HepG2 (cell line): Measurements from ENCODE around the gene ATP4B. TPM values are rescaled to one million over a fixed set of nuclear protein-coding genes. Genes with fewer than 3 reads are reported as not detected.

Experiments
- ATAC-seq: fragments of 200-7000 bp; cut with Tn5 transposase; 3 replicates; pipeline ENCODE4 v1.9.1; 2020; ENCODE audit warnings: mild to moderate bottlenecking, moderate library complexity
- BruUV-seq: library from RNA; stranded (reverse); fragments of 400-500 nt; replicated peaks from 2 replicates; lab custom pipeline; 2021; lab: Mats Ljungman, UMichigan
- CTCF ChIA-PET: fragments of 300-600 bp; formaldehyde crosslinking; extraction: SDS; loops from one replicate; lab custom pipeline; 2021; ENCODE audit warnings: low total read pairs, inconsistent platforms, low intra/inter-chr PET ratio; lab: Yijun Ruan, JAX
- POLR2A ChIA-PET: fragments of 350-600 bp; sonication (Branson Sonifier 250); formaldehyde crosslinking; loops from one replicate; lab custom pipeline; 2020; ENCODE audit warnings: antibody characterized with exemption, inconsistent platforms; lab: Yijun Ruan, JAX
- DNase-seq: peaks from one replicate; pipeline ENCODE4 v3.0.0-alpha.2; 2015; ENCODE audit warnings: low spot score
- FAIRE-seq: peaks from 3 replicates; lab custom pipeline; 2011; peaks lifted over from hg19 to GRCh38; lab: Jason Lieb, UNC
- H2AFZ ChIP-seq: one replicate; pipeline ENCODE4 v1.6.1; 2011; ENCODE audit warnings: low read length, inconsistent platforms
- H3K27ac ChIP-seq: fragments of 300-600 bp; 3 replicates; pipeline ENCODE4 v1.8.0; 2011; ENCODE audit warnings: mixed run types, mild to moderate bottlenecking, mixed read lengths, low read length, inconsistent platforms; ENCODE audit not compliant: insufficient read depth; ENCODE audit errors: extremely low read length
- H3K27me3 ChIP-seq, 2 experiments: fragments of 200-600 bp in 1 of 2; 2 replicates in 1 of 2; 3 replicates in 1 of 2; pipeline versions ENCODE4 v1.6.0 to v1.8.0; 2011; ENCODE audit warnings: low read length in 2 of 2, mild to moderate bottlenecking in 2 of 2, moderate library complexity in 2 of 2, inconsistent platforms in 1 of 2; ENCODE audit not compliant: insufficient read depth in 2 of 2, control insufficient read depth in 1 of 2
- H3K36me3 ChIP-seq, 2 experiments: fragments of 200-600 bp in 1 of 2; replicated peaks in 1 of 2; 2 replicates in 1 of 2; 3 replicates in 1 of 2; pipeline versions ENCODE4 v1.5.1 to v1.8.0; 2011; ENCODE audit warnings: low read length in 2 of 2, inconsistent platforms in 1 of 2; ENCODE audit not compliant: insufficient read depth in 2 of 2, control insufficient read depth in 1 of 2
- H3K4me1 ChIP-seq: 2 replicates; pipeline ENCODE4 v1.5.1; 2012; ENCODE audit warnings: low read length, inconsistent platforms; ENCODE audit not compliant: insufficient read depth
- H3K4me2 ChIP-seq: 2 replicates; pipeline ENCODE4 v1.6.0; 2011; ENCODE audit warnings: low read depth, low read length, inconsistent platforms
- H3K4me3 ChIP-seq, 3 experiments: fragments of 200-600 bp in 1 of 3; sonication (generic), shearing (Covaris generic) in 1 of 3; replicated peaks in 1 of 3; 2 replicates each; pipeline ENCODE4 v1.5.1; 2011 to 2016; ENCODE audit warnings: low read length in 3 of 3, inconsistent platforms in 2 of 3, low read depth in 2 of 3, mild to moderate bottlenecking in 2 of 3, control low read depth in 1 of 3, mixed read lengths in 1 of 3; ENCODE audit not compliant: insufficient read depth in 1 of 3
- H3K79me2 ChIP-seq: one replicate; pipeline ENCODE4 v1.6.1; 2011; ENCODE audit warnings: low read length, inconsistent platforms; ENCODE audit not compliant: insufficient read depth
- H3K9ac ChIP-seq: 2 replicates; pipeline ENCODE4 v1.6.0; 2011; ENCODE audit warnings: mild to moderate bottlenecking, low read depth, low read length, inconsistent platforms; ENCODE audit not compliant: insufficient read depth
- H3K9me3 ChIP-seq: 2 replicates; pipeline ENCODE4 v1.5.1; 2012; ENCODE audit warnings: mild to moderate bottlenecking, low read length
- H4K20me1 ChIP-seq: 2 replicates; pipeline ENCODE4 v1.6.0; 2011; ENCODE audit warnings: inconsistent platforms, mild to moderate bottlenecking, low read length, moderate library complexity; ENCODE audit not compliant: insufficient read depth
- SP2 ChIP-seq: sonication (generic); formaldehyde crosslinking; IDR thresholded peaks from 2 replicates; pipeline ENCODE4 v1.5.1; 2020; ENCODE audit warnings: mild to moderate bottlenecking, missing genetic modification reagents
- ZNF431 ChIP-seq: sonication (generic); formaldehyde crosslinking; IDR thresholded peaks from 2 replicates; pipeline ENCODE4 v1.9.0; 2022; ENCODE audit warnings: missing genetic modification reagents, low read depth, mild to moderate bottlenecking, borderline replicate concordance
- ZNF737 ChIP-seq: sonication (generic); formaldehyde crosslinking; IDR thresholded peaks from 2 replicates; pipeline ENCODE4 v1.5.0; 2020; ENCODE audit warnings: missing genetic modification reagents, mild to moderate bottlenecking, borderline replicate concordance
- WGBS: methylation state at CpG from one replicate; pipeline ENCODE4 v1.1.6; 2017; ENCODE audit warnings: low lambda C conversion rate; 5-methylcytosine and 5-hydroxymethylcytosine counted together
- in situ Hi-C: cut with HindIII; loops from 2 replicates; pipeline ENCODE4 v1.10.0; 2017; ENCODE audit warnings: low pct_unique_long_range_greater_than_20kb; ENCODE audit not compliant: extremely low pct_ligation_motif_present
- intact Hi-C: fragments of 100-400 bp; cut with micrococcal nuclease; formaldehyde crosslinking; loops from one replicate; pipeline ENCODE4 v1.10.0; 2022; ENCODE audit not compliant: unreplicated experiment
- polyA plus RNA-seq, 8 experiments: library from polyadenylated mRNA; depleted of rRNA in 3 of 8; stranded (reverse) in 7 of 8; unstranded in 1 of 8; fragments of >200 nt; fragmentation: Illumina TruSeq in 4 of 8; extraction: Trizol in 4 of 8; gene quantifications; 2 replicates each; pipeline versions ENCODE4 v1.2.1 to v1.2.3, GENCODE V29; 2011 to 2016; ENCODE audit warnings: low read depth in 4 of 8, missing spikeins in 1 of 8, mixed read lengths in 1 of 8; ENCODE audit not compliant: insufficient read depth in 1 of 8
- total RNA-seq, 5 experiments: library from RNA; depleted of rRNA; stranded (reverse); fragments of >200 nt; fragmentation: Illumina TruSeq; extraction: Trizol; gene quantifications; 2 replicates each; pipeline ENCODE4 v1.2.3, GENCODE V29; 2016; ENCODE audit warnings: low read depth in 1 of 5
- TF ChIP-seq, protein P1 (sequence below): fragments of 450-650 bp; IDR thresholded peaks from 2 replicates; pipeline ENCODE4 v1.6.1; 2016
- TF ChIP-seq, protein P2 (sequence below): sonication (generic); formaldehyde crosslinking; IDR thresholded peaks from 2 replicates; pipeline ENCODE4 v1.8.0; 2022; ENCODE audit warnings: mild to moderate bottlenecking, missing genetic modification reagents, moderate library complexity
- TF ChIP-seq, protein P3 (sequence below): sonication (generic); formaldehyde crosslinking; IDR thresholded peaks from 2 replicates; pipeline ENCODE4 v1.4.0; 2020; ENCODE audit warnings: missing genetic modification reagents

The ATP4B gene
- total and polyA plus RNA-seq, 2 of the 13 experiments (the other 11 are each of a cell fraction or from before 2014, with no cell fraction given), result not detected

DNA sequence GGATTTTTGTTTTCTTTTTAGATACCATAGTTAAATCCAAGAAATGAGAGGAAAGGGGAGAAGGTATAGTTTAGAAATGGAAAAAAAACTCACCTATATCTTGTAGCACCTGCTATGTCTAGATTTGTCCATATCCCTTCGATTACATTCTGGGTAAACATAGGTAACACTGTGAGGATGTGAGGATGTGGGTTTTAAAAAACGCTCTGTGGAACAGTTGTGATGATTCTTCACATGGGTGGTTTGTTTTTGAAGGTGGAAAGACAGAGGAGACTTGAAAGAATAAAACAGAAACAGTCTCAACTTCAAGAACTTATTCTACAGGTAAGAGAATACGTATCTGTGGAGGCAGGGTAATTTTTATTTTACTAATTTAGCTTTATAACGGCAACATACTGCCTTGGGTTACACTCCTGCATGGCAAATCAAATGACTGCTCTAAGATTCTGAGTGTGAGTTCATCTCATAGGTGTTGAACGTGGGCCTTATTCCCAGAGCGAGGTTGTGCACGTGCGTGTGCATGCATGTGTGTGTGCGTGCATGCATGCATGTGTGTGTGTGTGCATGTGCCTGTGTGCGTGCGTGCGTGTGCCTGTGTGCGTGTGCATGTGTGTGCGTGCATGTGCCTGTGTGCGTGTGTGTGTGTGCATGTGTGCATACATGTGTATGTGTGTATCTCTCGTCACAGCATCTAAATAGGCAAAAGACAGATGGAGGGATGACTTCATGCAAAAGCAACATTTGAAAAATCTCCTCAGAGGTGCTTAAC lies 23.5 kb downstream of the ATP4B start:
- no peak for ATAC-seq
- CTCF ChIA-PET, result no interaction called here
- FAIRE-seq, result no peak
- 0 out of 2 replicates have a peak, but pooled peaks cover 3% of the 10 kb centered on the region for H4K20me1 ChIP-seq
- no peak overlapping the region for H3K4me3 ChIP-seq
- in situ Hi-C loops, result no loop called here
- no peak overlapping the region for H2AFZ ChIP-seq
- no peak overlapping the region for H3K9ac ChIP-seq
- no TSS peak for BruUV-seq
- no peak overlapping the region for H3K4me2 ChIP-seq
- no peak overlapping the region for H3K27ac ChIP-seq
- over 99% methylated on average over 16 of the region's 16 CpGs for WGBS
- H3K4me1 ChIP-seq, result no peaks in the 10 kb centered on the region
- TF ChIP-seq ZNF737 (CRISPR knock-in tag), result no peak
- TF ChIP-seq, protein P1, sequence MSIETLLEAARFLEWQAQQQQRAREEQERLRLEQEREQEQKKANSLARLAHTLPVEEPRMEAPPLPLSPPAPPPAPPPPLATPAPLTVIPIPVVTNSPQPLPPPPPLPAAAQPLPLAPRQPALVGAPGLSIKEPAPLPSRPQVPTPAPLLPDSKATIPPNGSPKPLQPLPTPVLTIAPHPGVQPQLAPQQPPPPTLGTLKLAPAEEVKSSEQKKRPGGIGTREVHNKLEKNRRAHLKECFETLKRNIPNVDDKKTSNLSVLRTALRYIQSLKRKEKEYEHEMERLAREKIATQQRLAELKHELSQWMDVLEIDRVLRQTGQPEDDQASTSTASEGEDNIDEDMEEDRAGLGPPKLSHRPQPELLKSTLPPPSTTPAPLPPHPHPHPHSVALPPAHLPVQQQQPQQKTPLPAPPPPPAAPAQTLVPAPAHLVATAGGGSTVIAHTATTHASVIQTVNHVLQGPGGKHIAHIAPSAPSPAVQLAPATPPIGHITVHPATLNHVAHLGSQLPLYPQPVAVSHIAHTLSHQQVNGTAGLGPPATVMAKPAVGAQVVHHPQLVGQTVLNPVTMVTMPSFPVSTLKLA, result peak; percentile 71
- H3K79me2 ChIP-seq, result peaks cover 3% of the 10 kb centered on the region
- DNase-seq, result no peak
- no peaks in the 10 kb centered on the region for H3K27me3 ChIP-seq
- no peaks in the 10 kb centered on the region for H3K9me3 ChIP-seq
- intact Hi-C loops, result no loop called here
- peaks cover 38 to 89% of the 10 kb centered on the region in 2 experiments for H3K36me3 ChIP-seq
- POLR2A ChIA-PET, result no interaction called here

DNA sequence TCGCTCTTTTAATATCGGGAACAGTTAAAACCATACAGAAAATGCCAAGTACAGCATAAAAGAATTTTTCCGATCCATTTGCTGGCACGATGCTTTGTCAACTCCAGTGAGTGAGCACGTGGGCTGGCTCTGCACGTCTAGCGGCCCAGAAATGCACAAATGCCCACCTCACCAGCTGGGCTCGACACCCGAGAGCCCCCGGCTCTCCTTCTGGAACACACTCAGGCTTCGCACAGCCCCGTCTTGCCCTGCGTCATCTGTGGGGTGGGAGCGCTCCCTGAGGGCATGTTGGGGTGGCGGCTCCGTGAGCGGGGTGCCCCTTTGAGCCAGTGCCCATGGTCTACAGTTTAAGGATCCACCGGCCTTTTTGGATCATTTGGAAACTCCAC lies 24.5 kb downstream of the ATP4B start:
- no peak overlapping the region for H2AFZ ChIP-seq
- 0 out of 2 replicates have a peak, but pooled peaks cover 3% of the 10 kb centered on the region for H4K20me1 ChIP-seq
- ChIA-PET CTCF (no interaction called here), POLR2A (no interaction called here)
- H3K9me3 ChIP-seq, result no peaks in the 10 kb centered on the region
- intact Hi-C loops, result no loop called here
- no peak overlapping the region for H3K27ac ChIP-seq
- in situ Hi-C loops, result no loop called here
- H3K36me3 ChIP-seq, result peaks cover 35 to 92% of the 10 kb centered on the region in 2 experiments
- H3K27me3 ChIP-seq, result no peaks in the 10 kb centered on the region
- DNase-seq (no peak), FAIRE-seq (no peak), ATAC-seq (no peak)
- 96% methylated on average over 18 of the region's 18 CpGs for WGBS
- BruUV-seq, result no TSS peak
- H3K9ac ChIP-seq, result no peak overlapping the region
- H3K4me3 ChIP-seq, result no peak overlapping the region
- H3K4me2 ChIP-seq, result no peak overlapping the region
- peaks cover 7% of the 10 kb centered on the region for H3K79me2 ChIP-seq
- no peaks in the 10 kb centered on the region for H3K4me1 ChIP-seq
- TF ChIP-seq, protein P2, sequence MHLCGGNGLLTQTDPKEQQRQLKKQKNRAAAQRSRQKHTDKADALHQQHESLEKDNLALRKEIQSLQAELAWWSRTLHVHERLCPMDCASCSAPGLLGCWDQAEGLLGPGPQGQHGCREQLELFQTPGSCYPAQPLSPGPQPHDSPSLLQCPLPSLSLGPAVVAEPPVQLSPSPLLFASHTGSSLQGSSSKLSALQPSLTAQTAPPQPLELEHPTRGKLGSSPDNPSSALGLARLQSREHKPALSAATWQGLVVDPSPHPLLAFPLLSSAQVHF (CRISPR knock-in tag), result no peak
- TF ChIP-seq, protein P3, sequence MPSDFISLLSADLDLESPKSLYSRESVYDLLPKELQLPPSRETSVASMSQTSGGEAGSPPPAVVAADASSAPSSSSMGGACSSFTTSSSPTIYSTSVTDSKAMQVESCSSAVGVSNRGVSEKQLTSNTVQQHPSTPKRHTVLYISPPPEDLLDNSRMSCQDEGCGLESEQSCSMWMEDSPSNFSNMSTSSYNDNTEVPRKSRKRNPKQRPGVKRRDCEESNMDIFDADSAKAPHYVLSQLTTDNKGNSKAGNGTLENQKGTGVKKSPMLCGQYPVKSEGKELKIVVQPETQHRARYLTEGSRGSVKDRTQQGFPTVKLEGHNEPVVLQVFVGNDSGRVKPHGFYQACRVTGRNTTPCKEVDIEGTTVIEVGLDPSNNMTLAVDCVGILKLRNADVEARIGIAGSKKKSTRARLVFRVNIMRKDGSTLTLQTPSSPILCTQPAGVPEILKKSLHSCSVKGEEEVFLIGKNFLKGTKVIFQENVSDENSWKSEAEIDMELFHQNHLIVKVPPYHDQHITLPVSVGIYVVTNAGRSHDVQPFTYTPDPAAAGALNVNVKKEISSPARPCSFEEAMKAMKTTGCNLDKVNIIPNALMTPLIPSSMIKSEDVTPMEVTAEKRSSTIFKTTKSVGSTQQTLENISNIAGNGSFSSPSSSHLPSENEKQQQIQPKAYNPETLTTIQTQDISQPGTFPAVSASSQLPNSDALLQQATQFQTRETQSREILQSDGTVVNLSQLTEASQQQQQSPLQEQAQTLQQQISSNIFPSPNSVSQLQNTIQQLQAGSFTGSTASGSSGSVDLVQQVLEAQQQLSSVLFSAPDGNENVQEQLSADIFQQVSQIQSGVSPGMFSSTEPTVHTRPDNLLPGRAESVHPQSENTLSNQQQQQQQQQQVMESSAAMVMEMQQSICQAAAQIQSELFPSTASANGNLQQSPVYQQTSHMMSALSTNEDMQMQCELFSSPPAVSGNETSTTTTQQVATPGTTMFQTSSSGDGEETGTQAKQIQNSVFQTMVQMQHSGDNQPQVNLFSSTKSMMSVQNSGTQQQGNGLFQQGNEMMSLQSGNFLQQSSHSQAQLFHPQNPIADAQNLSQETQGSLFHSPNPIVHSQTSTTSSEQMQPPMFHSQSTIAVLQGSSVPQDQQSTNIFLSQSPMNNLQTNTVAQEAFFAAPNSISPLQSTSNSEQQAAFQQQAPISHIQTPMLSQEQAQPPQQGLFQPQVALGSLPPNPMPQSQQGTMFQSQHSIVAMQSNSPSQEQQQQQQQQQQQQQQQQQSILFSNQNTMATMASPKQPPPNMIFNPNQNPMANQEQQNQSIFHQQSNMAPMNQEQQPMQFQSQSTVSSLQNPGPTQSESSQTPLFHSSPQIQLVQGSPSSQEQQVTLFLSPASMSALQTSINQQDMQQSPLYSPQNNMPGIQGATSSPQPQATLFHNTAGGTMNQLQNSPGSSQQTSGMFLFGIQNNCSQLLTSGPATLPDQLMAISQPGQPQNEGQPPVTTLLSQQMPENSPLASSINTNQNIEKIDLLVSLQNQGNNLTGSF, result no peak
- TF ChIP-seq SP2 (no peak), ZNF431 (CRISPR knock-in tag) (no peak)
